ENCODE results near the gene ZNF407.

ZNF407 gene

DNA sequence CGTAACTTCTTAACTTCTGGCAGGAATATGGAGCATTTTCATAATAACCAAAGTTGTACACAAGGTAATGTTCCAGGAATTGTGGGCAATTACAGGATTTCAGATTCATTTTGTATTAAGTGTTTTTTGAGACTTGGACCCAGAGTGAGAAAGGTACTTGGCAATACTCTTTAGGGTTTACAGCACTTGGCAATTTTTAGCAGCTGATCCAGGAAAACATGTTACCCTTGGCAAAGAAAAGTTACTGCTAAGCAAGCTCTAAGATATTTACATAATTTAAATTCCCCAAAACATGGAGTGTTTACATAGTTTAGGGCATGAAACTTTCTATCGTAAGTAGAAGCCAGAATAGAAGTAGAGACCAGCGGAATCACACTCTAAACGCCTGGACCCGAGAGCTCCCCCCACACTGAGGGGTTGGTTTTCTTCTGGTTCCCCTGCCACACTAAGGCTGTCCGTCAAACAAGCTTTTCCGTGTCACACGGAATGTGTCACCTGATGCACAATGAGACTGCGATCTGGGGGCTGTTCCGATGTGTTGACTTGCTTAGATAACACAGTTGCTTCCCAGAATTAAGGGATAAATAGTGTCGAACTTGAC is 434.1 kb downstream of the ZNF407 start:
- in situ Hi-C loops (cut with HindIII; ENCODE audit: low pct_ligation_motif_present, low pct_unique_long_range_greater_than_20kb, low sequenced_read_pairs): no loop called here

DNA sequence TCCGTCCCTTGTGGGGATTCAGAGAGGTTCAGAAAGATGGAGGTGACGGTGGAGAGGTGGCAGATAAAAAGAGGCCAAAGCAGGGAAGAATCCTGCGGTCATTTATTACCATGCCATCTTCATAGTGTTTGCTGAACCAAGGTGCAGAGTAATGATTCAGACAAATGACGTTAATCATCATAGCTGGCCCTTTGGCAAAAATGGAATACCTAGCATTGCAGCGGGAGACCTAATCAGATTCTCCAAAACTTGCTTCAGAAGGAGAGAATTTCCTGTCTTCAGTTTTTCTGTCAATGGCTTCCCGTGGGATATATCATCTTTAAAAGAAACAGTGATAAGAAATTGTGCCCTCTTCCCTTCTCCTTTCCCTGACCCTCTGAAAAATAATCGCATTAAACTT is 435.8 kb downstream of the ZNF407 start:
- in situ Hi-C loops (cut with HindIII; ENCODE audit: low pct_ligation_motif_present, low pct_unique_long_range_greater_than_20kb, low sequenced_read_pairs): no loop called here
- no peak for DNase-seq

More for the DNA sequence above, 434.1 kb downstream of the ZNF407 start:
- no peak for DNase-seq

DNA sequence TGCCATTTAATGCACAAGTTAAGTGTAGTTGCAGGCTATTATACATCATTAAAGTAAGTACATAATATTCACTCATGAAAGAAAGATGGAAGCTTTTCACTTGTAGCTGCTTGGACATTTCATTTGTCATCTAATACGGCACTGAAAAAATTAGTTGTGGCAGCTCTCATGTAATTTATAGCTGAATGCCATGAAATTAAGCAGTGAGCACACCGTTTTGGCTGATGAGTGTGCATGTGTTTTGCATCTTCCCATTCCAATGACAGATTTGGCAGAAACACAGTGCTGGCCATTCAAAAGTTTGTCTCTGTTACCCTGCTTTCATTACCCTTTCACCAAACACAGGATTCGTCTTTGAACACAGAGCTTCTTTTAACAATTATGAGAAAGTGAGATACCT is 437.3 kb downstream of the ZNF407 start:
- no peak for DNase-seq
- in situ Hi-C loops (cut with HindIII; ENCODE audit: low pct_ligation_motif_present, low pct_unique_long_range_greater_than_20kb, low sequenced_read_pairs): no loop called here

DNA sequence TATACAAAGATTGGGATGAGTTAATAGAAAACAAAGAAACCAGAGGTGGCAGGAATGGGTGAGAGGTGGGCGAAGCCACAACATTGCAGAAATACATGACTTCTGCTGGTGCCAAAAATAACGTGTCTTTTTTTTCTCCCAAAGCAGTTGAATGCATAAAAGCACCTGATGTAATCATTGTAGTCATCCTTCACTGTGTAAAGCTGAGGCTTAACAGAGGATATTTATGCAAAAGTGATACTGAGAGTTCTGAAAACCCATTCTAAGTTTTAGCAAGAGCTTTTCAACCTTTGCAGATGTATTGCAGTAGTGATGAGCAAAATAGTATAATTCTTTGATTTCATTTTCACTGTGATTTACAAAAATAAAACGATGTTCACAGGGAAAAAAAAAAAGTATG is 438.3 kb downstream of the ZNF407 start:
- in situ Hi-C loops (cut with HindIII; ENCODE audit: low pct_ligation_motif_present, low pct_unique_long_range_greater_than_20kb, low sequenced_read_pairs): no loop called here
- no peak for DNase-seq

DNA sequence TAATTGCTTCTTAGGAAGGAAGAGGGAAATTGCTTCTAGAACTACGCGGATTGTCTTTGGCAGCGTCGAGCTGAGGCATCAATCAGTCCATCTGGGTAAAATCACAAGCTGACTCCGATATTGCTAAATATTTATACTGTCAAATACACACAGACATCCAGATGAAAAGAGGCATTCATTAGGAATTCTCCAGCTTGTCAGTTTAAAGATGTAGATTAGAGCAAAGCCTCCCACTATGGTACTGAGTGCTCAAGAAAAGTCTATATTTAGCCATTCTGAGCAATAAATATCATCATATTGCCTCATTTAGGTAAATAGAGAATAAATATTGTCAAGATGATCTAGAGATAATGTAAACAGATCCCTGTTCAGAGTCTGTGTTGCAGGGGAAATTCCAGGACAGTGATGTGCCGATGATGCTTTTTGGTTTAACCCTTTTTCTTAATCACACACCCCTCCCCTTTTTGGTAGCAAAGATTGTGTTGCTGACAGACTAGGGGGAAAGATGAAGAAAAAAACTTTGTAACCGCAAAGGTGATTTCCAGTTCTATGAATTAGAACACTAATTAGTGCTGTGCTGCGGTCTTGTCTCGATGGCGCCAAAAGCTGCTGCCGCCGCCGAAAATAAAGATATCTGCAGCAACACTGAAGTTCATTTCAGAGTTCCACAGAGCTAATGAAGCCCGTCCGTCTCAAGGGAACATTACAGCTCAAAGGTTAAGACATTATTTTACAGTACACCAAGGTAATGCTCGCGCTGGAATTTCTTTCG is 439.4 kb downstream of the ZNF407 start:
- no peak for DNase-seq
- in situ Hi-C loops (cut with HindIII; ENCODE audit: low pct_ligation_motif_present, low pct_unique_long_range_greater_than_20kb, low sequenced_read_pairs): no loop called here

DNA sequence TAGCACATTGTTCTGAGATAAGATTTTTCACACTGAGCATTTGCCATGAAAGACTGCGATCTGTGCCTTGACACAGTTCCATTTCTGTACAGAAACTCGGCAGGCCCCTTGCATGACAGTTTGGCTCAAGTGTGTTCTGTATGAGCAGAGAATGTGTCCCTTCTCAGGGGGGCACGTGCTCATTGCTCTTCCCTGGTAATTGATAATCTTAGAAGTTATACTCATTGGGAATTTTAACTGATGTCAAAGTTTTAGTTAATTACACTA is 440.0 kb downstream of the ZNF407 start:
- no peak for DNase-seq
- in situ Hi-C loops (cut with HindIII; ENCODE audit: low pct_ligation_motif_present, low pct_unique_long_range_greater_than_20kb, low sequenced_read_pairs): no loop called here

DNA sequence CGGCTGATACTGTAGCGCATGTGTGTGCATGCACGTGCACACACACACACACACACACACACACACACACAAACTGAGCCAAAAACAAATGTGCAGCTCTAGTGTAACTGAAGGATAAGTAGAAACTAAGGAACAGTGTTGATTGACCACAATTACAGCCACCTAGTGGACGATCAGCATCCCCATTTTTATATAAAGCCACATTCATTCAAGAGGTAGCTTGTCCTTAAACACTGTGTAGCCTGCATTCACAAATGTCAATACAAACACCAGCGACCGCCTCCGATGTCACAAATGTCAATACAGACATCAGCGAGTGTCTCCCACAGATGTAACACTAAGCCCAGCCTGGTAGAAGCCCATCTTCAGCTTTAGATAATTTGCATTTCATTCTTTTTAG is 443.9 kb downstream of the ZNF407 start:
- in situ Hi-C loops (cut with HindIII; ENCODE audit: low pct_ligation_motif_present, low pct_unique_long_range_greater_than_20kb, low sequenced_read_pairs): no loop called here
- DNase-seq: peak; percentile 18

DNA sequence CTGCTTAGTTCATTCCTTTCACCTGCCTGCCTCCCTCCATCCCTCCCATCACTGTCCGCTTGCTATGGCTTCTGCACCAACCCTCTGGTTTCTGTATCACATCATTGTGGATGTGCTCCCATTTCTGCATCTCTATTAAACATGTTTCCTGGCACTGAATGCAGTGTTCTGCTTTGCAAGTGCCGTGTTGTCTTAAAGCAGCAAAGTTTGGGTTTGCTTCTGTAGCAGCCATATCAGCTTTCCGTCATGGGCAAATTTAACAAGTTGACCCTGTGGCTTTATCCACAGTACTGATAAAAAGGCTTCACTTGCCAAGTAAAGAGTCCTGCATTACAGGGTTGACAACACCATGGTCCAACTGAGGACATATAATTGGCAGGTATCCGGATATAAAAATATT is 445.8 kb downstream of the ZNF407 start:
- DNase-seq: no peak
- in situ Hi-C loops (cut with HindIII; ENCODE audit: low pct_ligation_motif_present, low pct_unique_long_range_greater_than_20kb, low sequenced_read_pairs): no loop called here

DNA sequence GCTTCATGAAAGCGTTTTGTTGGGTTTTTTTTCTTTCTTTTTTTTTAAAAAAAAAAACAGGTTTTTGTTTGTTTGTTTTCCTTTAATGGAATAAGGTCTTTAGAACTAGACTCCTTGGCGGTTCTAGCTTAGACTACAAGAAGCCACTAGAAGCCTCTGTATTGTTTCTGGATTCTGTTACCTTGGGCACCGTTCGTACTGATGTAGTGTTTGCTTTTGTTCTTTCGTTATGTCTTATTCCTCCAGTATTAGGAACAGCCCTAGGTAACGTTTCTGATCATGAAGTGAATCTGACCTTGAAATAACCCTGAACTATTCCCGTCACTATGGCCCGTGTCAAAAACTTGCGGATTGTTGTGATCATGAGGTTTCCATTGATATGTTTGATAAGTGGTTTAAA is 446.6 kb downstream of the ZNF407 start:
- in situ Hi-C loops (cut with HindIII; ENCODE audit: low pct_ligation_motif_present, low pct_unique_long_range_greater_than_20kb, low sequenced_read_pairs): no loop called here
- no peak for DNase-seq

DNA sequence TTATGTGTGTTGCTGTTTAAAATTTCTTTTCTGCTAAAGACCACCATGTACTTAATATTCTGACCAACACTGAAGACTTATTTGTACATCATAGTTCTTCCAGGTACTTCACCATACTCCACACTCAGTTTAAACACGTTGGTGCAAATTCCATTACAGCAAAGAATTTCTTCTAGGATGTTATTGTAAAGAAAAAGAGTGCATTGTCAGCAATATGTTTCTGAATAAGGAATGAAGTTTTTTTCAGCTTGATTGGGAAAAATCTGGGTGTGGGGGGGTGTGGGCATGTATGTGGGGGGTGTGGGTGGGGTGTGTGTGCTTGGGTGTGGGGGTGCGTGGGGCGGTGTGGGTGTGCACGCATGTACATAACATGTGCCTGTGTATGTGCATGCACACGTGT is 447.1 kb downstream of the ZNF407 start:
- no peak for DNase-seq
- in situ Hi-C loops (cut with HindIII; ENCODE audit: low pct_ligation_motif_present, low pct_unique_long_range_greater_than_20kb, low sequenced_read_pairs): no loop called here

DNA sequence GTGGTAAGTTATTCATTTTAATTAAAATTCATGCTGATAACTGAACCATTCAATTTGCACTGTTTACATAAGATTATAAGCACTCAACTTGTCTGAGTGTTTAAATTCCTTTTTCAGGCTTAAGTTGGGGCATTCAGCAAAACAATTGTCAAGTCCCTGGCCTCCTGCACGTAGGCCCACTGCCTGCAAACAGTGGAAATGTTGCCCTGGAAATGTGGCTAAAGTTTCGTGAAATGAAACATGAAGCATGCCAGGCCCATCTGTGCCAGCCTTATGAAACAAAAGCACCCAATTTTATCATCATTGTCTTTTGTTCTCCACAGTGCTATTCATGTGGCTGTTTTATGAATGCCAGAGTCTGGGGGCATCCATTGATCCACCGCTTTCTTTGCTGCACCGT is 447.6 kb downstream of the ZNF407 start:
- no peak for DNase-seq
- in situ Hi-C loops (cut with HindIII; ENCODE audit: low pct_ligation_motif_present, low pct_unique_long_range_greater_than_20kb, low sequenced_read_pairs): no loop called here

DNA sequence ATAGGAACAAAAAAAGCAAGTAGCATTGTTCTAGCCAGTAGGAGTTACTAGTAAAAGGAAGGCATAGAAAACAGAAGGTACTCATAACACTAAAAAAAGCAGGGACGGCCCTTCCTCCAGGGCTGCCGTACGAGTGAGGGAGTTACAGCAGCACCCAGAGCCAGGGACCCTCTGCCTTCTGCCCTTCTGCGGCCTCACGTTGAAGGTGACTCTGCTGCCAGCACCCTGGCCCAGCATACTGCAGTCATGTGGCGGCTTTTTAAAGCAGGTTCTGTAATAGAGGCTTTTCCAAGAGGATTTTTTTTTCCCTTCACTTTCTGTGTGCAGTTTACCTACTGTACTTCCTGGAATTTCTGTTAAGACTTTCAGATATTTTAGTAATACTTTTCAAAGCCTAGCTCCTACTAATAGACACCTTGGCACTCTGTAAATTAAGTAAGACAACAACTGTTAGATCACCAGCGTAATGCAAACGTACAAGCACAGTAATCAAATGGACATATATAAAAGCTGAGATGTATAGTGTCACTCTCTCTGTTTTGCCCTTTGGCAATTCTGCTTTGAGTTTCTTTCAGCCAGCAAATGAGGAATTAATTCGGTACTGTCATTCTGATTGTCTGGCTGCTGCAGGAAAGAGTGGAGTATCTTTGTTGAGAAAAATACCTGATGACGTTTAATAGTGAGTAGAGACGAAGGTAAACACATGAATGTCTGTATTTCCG is 449.7 kb downstream of the ZNF407 start:
- in situ Hi-C loops (cut with HindIII; ENCODE audit: low pct_ligation_motif_present, low pct_unique_long_range_greater_than_20kb, low sequenced_read_pairs): no loop called here
- DNase-seq: no peak

DNA sequence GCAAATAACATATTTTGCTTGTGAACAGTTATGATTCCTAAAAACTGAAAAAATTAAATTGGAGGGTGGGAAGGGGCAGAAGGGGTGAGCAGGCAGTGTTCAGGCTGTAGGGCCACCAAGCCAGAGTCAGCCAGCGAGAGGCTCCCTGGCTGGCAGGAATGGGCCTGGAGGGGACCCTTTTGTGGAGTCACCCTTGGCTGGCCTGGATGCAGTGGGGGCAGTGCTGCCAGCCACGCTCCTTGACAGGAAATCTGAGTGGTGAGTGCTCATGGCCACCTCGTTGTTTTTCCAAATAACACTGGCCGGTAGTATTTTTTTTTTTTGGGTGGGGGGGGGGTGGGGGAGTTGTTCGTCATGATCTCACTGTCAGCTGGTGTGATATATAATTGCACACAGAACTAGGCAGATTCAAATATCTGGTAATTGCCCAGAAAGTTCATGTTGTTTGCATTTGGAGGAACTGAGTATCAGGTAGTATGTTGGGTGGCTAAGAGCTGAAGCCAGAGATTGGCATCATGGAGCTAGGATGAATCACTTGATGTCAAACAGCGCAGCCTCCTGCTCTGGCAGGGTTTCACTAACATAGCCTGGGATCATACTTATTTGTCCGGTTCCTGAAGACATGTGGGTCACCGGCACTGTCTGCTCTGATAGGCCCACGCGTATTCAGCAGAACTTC is 451.2 kb downstream of the ZNF407 start:
- in situ Hi-C loops (cut with HindIII; ENCODE audit: low pct_ligation_motif_present, low pct_unique_long_range_greater_than_20kb, low sequenced_read_pairs): no loop called here
- DNase-seq: no peak

DNA sequence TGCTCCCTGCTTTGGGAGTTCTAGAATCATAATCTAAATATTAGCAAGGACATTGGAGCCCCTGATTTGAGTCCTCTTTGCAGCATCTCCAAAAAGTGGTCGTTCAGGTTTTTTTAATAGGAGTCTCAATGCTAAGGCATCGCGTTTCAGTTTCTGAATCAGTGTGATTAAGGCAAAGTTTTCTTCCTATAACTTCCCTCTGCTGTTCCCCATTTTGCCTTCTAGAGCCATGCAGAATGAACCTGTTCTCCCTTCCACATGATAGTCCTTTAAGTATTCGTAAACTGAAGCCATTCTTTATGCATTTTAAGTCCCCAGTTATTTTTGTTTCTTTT is 451.8 kb downstream of the ZNF407 start:
- no peak for DNase-seq
- in situ Hi-C loops (cut with HindIII; ENCODE audit: low pct_ligation_motif_present, low pct_unique_long_range_greater_than_20kb, low sequenced_read_pairs): no loop called here

DNA sequence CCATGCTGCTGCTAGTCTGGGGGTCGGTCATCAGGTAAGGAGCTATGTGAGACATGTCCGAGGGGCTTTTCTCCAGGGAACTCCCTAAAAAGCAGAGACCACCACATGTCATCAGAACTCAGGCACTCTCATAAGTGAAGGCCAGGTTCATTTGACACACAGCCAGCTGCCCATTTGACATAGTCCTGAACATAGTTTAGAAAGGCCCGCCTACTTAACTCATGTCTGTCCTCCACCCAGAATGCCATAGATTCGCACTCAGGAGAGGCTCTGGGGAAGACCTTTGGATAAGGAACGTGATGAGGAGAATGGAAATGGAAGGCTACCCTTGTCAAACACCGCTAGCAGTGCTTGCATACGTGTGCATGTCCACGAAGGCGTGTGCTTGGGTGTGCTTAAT is 454.1 kb downstream of the ZNF407 start:
- in situ Hi-C loops (cut with HindIII; ENCODE audit: low pct_ligation_motif_present, low pct_unique_long_range_greater_than_20kb, low sequenced_read_pairs): no loop called here
- DNase-seq: no peak

DNA sequence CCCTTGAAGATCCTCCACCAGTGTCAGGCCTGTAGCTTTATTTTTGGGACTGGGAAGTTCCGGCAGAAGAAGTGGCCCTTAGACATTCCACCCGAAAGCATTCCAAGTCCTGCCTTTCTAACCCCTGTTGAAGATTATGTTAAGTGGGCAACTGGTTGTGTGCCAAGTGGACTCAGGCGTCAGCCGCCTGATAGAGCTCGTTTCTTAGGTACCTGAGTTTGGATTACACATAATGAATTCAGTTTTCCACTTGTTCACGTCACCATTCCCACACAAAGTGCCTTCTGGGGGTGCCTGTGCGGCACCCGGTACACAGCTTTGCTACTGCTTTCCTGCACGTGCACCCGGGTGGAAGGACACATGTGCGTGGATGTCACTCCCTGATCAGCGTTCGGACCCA is 454.8 kb downstream of the ZNF407 start:
- DNase-seq: no peak
- in situ Hi-C loops (cut with HindIII; ENCODE audit: low pct_ligation_motif_present, low pct_unique_long_range_greater_than_20kb, low sequenced_read_pairs): no loop called here

DNA sequence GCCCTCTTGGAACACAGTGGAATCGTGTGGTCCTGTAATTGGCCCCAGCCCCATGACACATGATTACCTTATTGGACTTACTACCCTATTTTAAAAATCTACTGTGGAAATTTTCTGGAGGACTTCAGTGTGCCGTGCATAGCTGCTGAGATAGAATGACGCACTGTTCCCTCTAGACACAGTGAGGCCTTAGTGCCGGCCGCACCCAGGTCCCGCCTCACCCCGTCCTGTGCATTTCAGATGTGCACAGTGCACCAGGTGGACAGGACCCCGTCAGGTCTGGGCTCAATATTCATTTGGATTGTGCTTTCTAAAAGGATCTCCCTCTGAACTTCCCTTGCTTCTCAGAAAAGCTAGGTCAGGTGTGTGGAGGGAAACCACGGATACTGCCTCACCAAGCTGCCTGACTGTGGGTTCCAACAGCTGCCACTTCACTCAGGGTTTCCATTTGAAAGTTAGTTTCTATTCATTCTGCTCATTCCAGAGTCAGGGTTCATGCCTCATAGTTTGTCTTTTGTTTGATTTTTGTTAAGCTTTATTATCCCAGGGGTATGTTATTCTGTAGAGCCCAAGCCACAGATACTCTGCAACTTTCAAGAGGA is 455.5 kb downstream of the ZNF407 start:
- DNase-seq: no peak
- in situ Hi-C loops (cut with HindIII; ENCODE audit: low pct_ligation_motif_present, low pct_unique_long_range_greater_than_20kb, low sequenced_read_pairs): no loop called here

DNA sequence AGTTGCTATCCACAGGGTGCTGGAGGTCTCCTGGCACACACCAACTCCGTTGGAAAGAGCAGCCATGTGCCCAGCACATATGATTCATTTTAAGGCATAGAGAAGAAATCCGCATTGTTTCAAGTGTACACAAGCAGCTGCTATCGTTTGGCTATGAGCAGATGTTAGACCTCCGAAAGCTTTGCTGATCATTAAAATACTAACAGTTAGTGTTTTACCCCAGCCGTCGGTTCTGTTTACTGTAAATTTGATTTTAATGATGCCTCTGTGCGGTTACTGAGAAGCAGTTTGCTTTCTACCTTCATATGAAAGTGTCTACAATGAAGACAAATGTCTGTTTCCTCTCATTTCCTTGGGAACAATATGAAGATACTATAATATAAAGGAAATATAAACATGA is 456.4 kb downstream of the ZNF407 start:
- in situ Hi-C loops (cut with HindIII; ENCODE audit: low pct_ligation_motif_present, low pct_unique_long_range_greater_than_20kb, low sequenced_read_pairs): no loop called here
- no peak for DNase-seq

DNA sequence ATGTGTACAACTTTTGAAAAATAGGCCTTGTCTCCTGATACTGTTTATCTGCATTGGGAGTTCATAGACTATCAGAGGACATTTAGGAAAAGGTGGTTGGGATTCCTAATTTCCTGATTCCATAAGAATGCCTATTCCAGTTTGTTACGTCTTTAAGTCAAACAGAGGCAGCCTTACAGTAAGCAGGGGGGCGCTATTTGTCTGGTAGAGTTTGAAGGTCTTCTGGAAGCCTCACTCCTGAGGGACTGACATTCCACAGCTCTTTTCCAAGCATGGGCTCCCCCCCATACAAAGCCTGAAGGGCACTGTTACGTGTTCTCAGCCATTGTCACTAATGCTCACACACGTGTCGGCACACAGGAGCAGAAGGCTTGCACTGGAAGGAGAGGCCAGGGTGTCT is 456.9 kb downstream of the ZNF407 start:
- in situ Hi-C loops (cut with HindIII; ENCODE audit: low pct_ligation_motif_present, low pct_unique_long_range_greater_than_20kb, low sequenced_read_pairs): no loop called here

More for the DNA sequence above, 456.9 kb downstream of the ZNF407 start:
- no peak for DNase-seq
